ENCODE data around the gene CCDC177.

CCDC177 gene

DNA sequence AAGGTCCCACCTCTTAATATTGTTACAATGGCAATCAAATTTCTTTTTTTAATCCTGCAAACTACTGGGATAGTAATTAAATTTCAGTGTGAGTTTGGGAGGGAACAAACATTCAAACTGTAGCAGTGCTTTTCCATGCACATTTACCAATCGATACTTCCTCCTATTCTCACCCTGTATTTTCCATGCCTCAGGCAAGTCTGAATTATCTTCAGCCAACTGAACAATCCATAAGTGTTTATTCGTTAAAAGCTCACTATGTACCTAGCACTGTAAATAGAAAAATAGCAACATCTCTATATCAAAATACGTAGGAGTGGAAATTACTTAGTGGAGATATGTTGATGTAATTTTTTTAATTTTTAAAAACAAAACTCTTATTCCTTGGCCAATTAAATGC, 43.5 kb downstream of the CCDC177 start:
- DNase-seq (ENCODE audit: low read depth in 2 of 3, low spot score in 2 of 3), result no peak

DNA sequence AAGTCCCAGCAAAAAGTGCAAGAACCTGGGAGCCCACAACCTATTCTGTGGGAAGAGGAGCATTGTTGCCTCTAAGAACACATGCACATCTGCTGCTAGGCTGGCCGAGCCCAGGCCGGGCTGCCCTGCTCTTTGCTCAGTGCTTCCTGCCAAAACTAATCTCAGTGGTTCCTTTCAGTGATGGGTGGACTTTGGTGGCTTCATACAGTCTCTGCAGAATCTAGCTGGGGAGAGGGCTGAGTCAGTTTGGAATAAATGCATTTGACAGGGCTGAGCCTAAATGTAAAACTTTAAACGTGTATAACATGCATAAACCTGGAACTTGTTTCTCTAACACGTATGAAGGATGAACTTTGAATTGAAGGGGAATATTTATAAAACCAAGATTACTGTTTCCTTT, 44.6 kb downstream of the CCDC177 start:
- no peak for DNase-seq (ENCODE audit: low read depth in 2 of 3, low spot score in 2 of 3)

DNA sequence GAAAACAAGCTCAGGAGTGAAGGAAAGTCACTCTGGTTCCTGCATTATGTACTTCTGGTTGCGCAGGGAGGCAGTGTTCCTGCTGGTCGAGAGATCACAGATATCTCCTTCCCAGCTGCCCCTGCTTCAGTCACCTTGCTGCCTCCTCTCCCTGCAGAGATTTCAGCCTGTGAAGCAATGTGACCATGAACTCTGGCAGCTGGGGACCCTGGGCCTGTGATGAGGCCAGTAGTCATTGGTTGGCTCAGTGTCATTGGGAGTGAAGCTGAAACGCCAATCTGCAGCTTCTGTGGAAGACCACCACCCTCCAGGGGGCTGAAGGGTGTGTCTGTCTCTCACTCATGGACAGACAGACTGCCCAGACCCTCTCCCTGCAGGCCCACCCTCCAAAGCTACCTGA, 45.1 kb downstream of the CCDC177 start:
- DNase-seq (ENCODE audit: low read depth in 2 of 3, low spot score in 2 of 3), result no peak

GRCh38 chr14:69528930-69529329, 45.7 kb downstream of the CCDC177 start:
- DNase-seq (ENCODE audit: low read depth in 2 of 3, low spot score in 2 of 3), result no peak

- no peak for DNase-seq (ENCODE audit: low read depth in 2 of 3, low spot score in 2 of 3)
These were observed 46.5 kb downstream of the CCDC177 start for GRCh38 chr14:69528143-69528542.

- DNase-seq (ENCODE audit: low read depth in 2 of 3, low spot score in 2 of 3), result no peak
These were observed 47.0 kb downstream of the CCDC177 start for GRCh38 chr14:69527635-69528034.

DNA sequence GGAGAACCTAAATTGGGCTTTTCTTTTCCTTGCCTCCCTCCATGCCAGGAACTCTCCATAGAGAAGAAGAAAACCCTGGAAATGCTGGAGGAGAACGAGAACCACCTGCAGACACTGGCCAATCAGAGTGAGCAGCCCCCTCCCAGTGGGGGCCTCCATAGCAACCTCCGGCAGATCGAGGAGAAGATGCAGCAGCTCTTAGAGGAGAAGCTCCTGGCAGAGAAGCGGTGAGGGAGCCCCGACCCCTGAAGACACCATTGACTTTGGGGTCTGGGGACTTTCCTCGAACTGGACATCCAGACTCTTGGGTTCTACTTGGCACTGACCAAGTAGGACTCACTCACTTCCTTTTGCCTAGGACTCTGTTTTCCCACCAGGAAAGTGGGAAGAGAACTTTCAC, 48.8 kb downstream of the CCDC177 start:
- no peak for DNase-seq (ENCODE audit: low read depth in 2 of 3, low spot score in 2 of 3)

DNA sequence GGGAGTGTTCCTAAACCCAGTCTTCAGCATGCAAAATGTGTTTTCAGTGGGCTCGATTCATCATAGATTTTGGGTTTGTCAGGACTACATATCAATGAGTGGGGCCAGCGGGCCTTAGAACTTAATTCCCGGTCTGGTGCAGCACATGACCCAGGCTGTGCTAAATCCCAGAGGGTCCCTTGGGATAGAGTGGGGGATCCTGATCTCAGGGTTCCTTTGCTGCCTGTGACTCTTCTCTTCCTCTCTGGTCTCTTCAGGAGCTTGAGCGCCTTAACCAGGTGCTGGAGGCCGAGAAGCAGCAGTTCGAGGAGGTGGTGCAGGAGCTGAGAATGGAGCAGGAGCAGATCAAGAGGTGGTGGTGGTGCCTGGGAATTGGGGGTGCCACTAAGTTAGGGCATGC, 52.6 kb downstream of the CCDC177 start:
- no peak for DNase-seq (ENCODE audit: low read depth in 2 of 3, low spot score in 2 of 3)

Measured in activated CD8-positive, alpha-beta memory T cell treated with anti-CD3 and anti-CD28 coated beads for 48 hours (primary cell).